GM10847 (cell line): ENCODE data around the gene SLX4.

Experiments used
- POLR2A ChIP-seq: IDR thresholded peaks from 2 replicates; pipeline ENCODE4 v1.6.1; 2011; ENCODE audit not compliant: insufficient read length; ENCODE audit errors: extremely low read depth

The SLX4 gene

DNA sequence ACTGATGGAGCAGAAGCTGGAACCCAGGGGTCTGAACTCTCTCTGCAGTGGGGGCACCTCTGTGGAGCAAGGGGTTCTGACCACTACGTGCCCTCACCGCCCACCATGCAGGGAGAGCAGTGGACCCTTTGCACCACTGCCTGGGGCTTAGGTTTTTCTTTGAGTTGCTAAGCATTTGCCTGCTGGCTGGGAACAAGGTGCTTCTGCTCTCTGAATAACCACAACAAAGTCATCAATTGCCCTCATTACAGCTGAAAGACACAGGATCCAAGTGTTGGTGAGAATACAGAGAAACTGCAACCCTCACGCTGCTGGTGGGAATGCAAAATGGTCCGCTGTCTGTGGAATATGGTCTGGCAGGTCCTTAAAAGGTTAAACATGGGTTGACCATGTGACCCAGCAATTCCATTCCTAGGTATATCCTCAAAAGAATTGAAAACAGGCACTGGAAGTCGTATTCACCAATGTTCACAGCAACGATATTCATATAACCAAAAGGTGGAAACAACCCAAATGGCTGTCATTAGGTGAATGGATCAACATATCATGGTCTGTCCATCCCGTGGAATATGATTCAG, 57.0 kb downstream of the SLX4 start:
- TF ChIP-seq POLR2A, result no peak

DNA sequence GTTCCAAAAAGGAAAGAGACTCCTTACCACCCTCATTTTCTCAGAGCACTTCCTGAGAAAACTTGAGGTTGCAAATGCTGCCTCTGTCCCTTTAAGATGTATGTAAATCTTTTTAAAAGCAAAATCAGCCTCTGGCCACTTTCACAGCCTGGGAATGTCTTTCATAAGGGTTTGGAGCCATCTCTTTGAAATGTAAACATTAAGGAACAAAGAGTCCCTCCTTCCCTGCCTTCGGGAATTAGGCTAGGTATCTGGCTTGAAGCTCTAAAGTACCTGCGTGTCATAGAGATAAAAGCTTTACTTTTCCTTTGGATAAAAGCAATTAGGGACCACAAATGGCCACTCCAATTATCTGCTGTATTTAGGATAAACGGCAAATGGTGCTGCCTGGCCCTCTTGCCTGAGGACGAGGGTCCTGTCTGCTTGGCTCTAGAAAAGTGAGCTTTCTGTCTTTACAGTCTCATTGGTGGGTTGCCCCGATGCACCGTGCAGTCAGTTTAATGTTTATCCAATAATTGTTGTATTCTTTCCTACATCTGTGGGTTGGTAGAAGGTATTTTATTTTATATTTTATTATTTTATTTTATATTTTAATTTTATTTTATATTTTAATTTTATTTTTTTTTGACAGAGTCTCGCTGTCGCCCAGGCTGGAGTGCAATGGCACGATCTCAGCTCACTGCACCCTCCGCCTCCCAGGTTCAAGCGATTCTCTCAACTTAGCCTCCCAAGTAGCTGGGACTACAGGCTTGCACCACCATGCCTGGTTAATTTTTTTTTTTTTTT, 58.1 kb downstream of the SLX4 start:
- no peak for TF ChIP-seq POLR2A

DNA sequence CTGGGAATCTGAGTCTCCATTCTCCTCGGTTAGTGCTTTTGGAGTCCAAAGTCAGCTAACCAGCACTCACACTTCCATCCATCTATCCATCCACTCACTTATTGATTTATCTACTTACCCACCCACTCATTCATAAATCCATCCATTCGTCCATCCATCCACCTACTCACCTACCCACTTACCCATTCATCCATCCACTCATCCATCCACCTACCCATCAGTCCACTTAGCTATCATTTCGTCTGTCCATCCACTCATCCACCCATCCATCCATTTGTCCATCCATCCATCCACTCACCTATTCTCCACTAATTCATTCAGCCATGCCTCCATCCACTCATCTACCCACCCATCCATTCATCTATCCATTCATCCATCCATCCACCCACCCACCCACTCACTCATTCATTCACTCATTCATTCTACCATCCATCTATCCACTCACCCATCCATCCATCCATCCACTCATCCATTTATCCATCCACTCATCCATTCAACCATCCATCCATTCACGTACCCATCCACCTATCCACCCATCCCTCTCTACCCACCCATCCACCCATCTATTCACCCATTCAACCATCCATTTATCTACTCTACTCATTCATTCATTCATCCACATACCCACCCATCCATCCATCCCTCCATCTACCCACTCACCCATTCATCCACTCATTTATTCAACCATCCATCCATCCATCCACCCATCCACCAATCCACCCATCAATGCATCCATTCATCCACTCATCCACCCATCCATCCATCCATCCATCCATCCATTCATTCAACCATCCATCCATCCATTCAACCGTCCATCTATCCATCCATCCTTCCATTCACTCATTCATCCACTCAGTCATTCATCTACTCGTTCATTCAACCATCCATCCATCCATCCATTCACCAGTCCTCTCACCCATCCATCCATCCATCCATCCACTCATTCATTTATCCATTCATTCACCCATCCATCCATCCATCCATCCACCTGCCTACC, 60.3 kb downstream of the SLX4 start:
- no peak for TF ChIP-seq POLR2A

DNA sequence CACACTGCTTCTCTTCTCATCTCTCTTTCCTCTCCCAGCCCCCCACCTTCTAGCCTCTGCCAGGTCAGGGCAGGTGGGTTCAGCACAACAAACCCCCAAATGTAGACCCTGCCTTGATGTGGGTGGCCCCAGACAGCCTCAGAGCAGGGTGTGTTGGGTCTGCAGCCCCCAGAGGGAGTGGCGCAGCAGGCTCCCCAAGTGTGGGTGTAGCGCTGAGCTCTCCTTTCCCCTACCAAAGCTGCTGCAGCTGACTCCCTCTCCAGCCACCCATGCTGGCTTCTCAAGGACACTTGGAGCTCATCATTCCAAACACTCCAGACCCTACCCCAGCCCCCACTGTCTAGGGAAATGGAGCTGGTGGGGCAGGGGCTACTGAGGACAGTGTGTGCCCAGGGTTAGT, 61.5 kb downstream of the SLX4 start:
- TF ChIP-seq POLR2A, result no peak

DNA sequence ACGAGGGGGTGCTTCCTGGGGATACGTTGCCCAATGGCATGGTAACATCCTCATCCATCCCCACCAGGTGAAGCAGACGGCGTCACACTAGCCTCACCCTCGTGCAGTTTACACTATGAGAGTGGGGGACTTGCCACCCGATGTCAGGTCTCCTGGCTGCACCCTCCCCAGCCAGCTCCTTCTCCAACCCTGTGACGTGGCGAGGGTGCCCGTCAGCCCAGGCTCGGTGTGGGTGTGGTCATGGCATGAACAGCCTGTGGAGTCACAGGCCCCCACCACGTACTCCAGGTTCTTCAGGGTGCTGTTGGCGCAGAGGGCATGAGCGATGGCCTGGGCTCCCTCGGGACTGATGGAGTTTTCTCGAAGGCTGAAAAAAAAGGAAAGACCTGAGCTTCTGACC, 62.5 kb downstream of the SLX4 start:
- no peak for TF ChIP-seq POLR2A

DNA sequence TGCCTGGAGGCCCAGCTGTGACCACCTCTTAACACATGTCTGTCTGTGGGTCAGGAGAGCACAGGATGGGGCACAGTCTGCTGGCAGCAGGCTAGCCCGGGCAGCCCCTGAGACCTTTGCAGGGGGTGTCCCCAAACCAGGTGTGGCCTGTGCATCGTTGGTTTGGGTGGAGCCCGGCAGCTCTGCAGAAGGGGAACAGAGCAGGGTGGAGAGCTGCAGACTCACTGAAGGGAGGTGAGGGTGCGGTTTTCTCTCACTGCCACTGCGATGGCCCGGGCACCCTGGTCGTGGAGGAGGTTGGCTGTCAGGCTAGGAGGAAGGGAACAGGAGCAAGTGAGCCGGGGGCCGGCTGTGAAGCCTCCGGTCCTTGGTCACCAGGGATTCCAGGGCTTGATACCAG, 63.0 kb downstream of the SLX4 start:
- no peak for TF ChIP-seq POLR2A

DNA sequence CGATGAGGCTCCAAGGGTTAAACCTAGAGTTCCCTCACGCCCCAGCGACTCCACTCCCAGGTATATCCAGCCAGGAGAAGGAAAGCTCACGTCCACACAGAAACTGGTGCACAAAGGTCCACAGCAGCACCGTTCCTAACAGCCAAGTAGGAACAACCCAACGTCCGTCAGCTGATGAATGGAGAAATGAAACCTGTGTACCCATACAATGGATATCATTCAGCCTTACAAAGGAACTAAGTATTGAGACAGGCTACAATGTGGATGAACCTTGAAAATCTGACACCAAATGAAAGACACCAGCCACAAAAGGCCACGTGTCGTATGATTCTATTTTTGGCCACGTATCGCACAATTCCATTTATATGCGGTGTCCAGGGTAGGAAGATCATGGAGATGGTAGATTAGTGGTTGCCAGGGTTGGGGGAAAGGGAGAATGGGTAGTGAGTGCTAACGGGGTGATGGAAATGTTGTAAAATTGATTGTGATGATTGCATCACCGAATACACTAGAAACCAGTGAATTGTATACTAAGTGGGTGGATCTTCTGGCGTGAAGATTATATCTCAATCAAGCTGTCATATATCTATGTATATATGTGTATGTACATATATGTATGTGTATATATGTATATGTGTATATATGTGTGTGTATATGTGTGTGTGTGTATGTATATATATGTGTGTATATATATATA, 64.3 kb downstream of the SLX4 start:
- TF ChIP-seq POLR2A, result no peak

DNA sequence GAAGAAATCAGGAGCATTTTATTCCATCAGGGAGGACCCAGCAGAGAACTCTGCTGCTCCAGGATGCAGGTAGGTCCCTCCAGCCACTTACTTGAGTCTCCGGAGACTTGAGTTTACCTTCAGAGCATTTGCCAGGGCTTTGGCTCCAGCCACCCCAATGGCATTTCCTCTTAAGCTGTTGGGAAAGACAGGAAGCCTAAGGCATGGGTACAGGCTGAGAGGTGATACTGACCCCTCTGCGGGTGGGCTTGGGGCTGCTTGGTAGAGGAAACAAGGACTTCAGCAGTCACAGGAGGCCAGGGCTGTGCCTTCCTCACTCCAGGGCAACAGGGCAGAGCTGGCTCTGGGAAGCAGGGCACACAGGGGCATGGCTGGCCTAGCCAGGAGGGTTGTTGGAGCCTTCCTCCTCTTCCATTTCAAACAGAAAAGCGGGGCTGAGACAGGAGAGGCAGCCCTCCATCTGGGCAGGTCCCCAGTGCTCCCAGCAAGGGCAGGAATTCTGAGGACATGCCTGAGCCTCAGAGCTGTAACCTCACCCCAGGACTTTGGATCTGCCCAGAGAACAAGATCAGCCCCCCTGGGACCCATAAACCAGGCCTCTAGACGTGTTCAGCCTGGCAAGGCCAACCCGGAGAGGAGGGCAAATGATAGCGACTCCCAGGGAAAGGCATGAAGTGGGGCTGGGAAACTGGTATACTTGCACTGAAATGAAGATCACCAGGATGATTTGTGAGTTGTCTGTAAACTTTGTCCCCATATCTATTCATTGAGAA, 68.6 kb downstream of the SLX4 start:
- no peak for TF ChIP-seq POLR2A

DNA sequence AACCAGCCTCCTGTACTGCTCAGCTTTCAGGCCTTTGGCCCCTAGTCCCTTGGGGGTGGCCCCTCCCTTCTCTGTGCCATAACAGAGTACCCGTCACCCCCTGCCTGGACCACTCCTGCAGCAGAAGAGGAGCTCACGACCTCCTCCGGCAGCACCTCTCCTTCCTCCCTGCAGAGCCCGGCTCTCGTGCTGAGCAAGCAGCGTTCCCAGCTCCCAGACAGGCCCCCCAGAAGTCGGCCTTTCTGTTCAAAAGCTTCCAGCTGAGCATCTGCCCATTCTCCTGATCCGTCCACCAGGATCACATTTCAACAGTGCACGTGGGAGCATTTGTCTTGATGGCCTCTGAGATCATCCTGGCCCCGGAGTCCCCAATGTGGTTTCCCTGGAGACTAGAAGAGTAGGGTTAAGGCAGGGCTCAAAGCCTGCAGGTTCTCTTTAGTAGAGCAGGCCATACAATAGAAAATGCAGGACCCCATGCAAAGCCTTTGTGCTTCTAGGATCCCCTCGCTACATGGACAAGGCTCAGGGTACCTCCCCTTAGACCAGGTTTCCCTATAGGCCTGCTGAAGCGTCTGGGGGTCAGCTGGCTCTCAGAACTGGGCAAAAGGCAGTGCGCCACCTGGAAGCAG, 69.8 kb downstream of the SLX4 start:
- TF ChIP-seq POLR2A, result no peak

DNA sequence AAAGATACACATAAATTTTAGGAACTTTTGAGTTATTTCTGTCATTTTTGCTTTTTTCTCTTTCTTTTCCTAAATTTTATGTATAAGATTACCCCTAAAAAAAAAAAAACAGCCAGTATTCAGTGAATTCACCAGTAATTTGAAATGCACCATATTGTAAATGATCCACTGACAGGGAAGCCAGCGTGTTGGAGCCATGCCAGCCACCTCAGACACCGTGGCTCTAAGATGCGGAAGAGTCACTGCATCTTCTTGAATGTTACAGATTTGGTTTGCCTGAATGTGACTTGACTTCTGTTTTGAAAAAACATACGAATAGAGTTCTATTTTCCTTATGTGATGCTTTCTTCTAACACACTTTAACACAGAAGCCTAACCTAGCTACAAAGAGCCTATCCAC, 73.2 kb downstream of the SLX4 start:
- TF ChIP-seq POLR2A, result no peak

DNA sequence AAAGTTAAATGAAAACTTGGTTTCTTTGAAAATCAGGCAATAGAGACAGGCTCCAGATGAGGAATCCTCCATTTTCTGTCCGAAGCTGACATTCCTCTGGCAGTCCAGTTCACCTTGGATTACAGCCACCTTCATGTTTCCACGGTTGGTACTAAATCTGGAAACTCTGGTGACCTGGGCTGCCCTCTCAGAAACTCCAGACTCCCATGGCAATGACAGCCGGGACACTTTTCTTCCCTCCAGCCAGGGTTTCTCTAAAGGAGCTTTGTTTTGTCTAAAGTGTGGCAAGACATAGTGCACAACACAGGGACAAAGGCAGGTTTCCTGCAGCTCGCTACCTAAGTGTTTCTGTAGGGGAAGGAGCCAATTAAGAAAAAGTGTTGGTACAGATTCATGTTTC, 74.6 kb downstream of the SLX4 start:
- no peak for TF ChIP-seq POLR2A

DNA sequence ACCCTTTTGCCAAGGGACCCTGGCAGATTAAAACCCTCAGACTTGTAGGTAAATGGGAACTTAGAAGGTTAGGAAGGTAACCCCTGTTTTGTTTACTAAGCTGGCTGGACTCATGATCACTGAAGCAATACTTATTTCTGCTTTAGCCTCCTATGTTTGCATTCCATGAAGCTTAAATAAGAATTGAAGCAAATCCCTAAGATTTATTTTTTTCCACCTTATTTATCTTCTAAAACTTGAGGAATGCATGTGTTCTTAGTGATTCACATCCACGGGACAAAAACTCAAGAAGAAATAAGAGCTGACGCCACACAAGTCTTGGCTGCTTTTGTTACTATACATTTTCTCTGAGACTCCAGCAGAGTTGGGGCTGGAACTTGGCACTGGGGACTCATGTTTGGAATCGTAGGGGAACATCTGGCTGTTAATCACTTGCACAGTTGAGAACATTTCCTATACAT, 75.1 kb downstream of the SLX4 start:
- TF ChIP-seq POLR2A, result no peak

DNA sequence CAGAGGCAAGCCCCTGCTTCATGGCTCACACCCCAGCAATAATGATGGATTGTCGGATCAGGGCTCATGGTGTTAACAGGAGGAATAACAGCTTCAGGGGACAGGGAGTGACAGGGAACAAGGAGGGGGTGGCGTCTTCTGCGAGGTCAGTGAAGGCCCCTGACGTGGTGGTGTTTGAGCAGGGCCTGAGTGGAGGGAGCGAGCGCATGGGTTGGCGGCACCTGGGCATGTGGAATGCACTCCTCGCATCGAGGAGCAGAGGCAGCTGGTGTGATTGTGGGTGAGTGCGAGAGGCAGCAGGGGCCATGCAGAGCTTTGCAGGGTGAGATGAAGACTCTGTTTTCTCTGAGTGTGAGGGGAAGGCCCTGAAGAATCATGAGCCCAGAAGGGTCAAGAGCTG, 77.3 kb downstream of the SLX4 start:
- no peak for TF ChIP-seq POLR2A

DNA sequence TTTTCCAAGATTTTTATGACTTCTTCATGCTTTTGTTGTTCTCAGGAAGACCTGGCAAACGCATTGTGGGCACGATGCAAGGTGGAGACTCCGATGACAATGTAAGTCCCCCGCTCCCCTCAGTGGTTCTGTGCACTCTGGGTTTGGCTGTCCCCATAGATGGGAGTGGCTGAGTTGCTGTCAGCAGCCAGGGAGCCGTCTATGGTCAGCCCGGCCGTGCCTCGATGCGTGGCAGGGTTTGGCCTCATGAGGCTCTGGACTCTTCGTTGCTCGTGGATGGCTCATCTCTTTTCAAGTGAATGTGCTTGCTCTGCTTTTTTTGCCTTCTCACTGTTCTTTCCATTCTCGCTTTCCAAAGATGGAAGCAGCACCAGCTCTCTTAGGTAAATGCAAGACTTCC, 78.7 kb downstream of the SLX4 start:
- TF ChIP-seq POLR2A, result no peak
